RKO (cell line): Measurements from ENCODE around the gene WDR93.
"Not testable (repeated sequence)": the region's sequence is repeated elsewhere in the genome, so short reads cannot be mapped to it uniquely, and the experiment has no call there.

Experiments
- DNase-seq: peaks from one replicate; pipeline ENCODE4 v3.0.0-alpha.2; 2016; ENCODE audit warnings: low spot score

WDR93 gene

DNA sequence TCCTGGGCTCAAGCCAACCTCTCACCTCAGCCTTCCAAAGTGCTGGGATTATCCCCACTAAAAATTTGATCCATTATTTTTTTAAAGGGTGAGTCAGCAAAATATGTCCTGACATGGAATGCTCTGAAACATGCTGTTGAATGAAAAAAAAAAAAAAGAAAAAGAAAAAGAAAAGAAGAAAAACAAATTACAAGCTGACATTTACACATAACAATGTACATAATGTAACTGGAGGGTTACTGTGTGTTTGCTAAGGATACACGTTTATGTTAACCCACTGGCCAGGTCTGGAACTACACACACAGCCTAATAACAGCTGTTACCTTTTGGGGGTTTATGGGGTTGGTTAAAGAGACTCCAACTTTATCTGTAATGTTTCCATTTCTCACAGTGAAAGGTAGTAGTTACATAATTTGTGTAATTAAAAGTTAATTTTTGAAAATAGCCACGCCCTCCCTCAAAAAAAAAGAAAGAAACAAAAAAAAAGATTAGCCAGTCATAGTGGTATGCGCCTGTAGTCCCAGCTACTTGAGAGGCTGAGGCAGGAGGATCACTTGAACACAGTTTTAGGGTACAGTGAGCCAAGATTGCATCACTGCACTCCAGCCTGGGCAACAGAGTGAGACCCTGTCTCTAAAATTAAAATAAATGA lies 82.4 kb downstream of the WDR93 start:
- no peak for DNase-seq

DNA sequence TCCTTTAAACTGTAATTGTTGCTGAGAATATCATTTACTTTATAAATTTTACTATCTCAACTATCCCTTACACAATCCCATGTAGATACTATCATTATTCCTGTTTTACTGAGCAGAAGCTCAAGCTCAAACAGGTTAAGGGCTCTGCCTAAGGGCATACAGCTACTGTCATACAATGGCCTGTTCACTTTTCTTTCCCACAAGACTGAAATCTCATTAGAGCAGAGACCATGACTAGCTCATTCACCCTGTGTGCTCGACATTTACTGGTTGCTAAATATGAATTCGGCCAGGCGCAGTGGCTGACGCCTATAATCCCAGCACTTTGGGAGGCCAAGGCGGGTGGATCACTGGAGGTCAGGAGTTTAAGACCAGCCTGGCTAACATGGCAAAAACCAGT lies 83.9 kb downstream of the WDR93 start:
- no peak for DNase-seq

DNA sequence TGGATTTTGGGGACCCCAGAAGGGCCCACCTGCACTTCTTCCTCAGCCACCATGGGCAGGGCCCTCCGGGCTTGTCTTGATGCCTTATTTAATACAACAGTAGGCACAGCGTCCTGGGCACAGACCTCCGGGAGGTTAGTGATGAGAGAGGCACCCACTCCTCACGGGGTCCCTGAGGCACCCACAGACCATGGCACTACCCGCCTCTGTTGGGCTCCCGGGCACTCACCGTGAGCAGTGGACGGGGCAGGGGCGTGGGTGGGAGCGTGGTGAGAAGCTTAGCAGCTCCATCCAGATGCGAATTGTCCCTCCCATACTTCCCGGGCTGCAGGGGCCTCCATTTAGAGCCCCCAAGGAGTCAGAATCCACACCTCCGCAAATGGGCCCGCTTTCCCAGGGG lies 85.2 kb downstream of the WDR93 start:
- no peak for DNase-seq

DNA sequence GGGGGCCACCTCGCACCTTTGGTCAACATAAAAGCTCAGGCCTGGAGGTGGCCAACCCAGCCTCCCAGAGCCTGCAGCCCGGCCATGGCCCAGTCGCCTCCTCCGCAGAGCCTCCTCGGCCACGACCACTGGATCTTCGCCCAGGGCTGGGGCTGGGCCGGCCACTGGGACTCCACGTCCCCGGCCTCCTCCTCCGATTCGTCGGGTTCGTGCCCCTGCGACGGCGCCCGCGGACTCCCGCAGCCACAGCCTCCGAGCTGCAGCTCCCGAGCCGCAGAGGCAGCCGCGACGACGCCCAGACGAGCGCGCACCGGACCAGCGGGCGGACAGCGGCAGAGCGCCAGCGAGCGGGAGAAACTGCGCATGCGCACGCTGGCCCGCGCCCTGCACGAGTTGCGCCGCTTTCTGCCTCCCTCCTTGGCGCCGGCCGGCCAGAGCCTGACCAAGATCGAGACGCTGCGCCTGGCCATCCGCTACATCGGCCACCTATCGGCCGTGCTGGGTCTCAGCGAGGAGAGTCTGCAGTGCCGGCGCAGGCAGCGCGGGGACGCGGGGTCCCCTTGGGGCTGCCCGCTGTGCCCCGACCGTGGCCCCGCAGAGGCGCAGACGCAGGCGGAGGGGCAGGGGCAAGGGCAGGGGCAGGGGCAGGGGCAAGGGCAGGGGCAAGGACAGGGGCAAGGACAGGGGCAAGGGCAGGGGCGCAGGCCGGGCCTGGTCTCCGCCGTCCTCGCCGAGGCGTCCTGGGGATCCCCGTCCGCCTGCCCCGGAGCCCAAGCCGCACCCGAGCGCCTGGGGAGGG lies 85.9 kb downstream of the WDR93 start, which contains the start of gene MESP2:
TSS of gene MESP2 (plus strand) at position 59 of the 799 bp plus-strand sequence. CDS start at position 85, 26 bp downstream.
- DNase-seq = peak; percentile 53

DNA sequence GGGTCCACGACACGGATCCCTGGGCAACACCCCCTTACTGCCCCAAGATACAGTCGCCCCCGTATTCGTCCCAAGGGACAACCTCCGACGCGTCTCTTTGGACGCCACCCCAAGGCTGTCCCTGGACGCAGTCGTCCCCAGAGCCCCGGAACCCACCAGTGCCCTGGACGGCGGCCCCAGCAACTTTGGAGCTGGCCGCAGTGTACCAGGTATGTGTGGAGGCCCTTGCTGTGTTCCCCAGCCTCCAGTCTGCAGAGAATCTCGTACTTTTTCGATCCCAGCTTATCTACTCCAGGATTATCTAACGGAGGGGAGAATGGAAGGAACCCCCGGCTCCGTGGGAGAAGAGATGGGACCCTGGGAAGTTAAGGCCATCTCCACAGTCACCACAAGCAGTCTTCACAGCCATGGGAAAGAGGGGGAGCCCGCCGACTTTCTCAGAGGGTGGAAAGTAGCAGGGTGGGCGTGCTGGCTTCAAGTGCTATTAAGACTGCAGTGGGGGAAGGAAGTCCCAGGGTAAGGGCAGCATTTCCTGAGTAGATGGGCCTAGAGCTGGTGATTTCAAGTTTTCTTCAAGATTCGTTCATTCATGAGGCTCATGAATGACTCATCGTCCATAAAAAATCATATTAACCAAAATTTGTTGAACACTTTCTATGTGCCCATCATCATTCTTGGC lies 86.6 kb downstream of the WDR93 start:
- DNase-seq = no peak

DNA sequence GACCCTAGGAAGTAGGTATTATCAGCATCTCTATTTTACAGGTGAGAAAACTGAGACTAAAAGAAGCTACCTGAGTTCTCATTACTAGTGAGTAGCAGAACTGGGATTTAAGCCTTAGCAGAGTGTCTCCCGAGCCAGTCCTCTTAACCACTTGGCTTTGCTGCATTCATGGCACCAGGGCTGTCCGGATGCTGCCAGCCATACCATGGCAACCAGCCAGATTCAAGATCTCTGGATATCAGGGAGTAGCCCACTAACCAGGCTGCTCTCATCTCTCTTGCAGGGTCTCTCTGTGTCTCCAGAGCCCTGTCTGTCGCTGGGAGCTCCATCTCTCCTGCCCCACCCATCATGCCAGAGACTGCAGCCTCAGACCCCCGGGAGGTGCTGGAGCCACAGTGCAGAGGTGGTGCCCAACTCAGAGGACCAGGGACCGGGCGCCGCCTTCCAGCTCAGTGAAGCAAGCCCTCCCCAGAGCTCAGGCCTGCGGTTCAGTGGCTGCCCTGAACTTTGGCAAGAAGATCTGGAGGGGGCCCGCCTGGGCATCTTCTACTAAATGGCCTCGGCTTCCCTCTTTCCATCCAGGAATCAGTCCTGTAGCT lies 87.3 kb downstream of the WDR93 start:
- no peak for DNase-seq

DNA sequence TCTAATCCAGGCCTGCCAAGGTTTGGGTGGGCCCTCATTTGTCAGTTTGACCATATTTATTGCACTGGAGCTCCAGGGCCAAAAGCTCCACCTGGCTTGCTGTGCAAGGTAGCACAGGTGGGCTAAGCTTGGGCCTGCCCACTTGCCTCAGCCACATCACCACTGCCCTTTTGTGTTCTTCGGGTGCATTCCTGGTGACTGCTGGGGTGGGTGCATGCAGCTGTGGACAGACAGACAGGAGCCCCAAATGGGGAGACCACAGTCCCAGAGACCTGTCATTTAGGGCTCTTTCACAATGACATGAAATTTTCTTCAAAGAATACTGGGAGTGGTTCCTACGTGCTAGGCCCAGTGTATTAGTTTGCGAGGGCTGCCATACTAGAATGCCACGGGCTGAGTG lies 88.2 kb downstream of the WDR93 start:
- no peak for DNase-seq

DNA sequence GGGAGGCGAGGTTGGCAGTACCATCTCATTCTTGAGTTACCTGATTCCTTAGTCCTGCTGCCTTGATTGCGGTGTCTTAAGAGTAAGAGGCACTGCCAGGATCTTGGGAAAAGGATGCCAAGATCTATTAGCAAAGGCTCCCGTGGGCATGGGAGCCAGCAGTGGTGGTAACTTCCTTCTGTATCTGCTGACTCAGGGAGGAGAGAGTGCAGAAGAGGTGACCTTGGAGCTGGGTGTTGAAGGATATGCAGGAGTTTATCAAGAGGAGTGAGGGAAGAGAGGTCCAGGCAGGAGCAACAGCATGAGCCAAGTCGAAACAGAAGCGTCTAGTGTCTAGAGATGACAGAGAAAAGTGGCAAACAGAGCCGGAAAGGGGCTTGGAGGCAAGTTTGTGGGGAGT lies 90.0 kb downstream of the WDR93 start:
- no peak for DNase-seq

DNA sequence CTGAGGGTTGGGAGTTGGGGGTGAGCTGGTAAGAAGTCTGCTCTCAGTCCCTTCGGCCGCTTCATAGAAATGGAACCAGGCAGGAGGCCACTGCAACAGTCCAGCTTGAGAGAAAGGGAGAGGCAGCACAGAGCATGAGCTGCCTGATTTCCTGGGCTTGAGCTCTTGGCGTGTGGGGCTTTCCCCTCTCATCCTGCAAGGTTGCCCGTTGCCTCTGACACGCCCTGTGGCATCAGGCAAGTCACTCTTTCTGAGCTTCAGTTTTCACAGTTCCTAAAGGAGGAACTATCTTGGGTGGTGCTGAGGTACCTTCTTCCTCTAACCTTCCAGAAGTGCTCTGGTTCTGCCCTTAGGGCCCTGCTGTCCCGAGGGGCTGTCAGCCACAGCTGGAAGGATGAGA lies 90.4 kb downstream of the WDR93 start:
- no peak for DNase-seq

DNA sequence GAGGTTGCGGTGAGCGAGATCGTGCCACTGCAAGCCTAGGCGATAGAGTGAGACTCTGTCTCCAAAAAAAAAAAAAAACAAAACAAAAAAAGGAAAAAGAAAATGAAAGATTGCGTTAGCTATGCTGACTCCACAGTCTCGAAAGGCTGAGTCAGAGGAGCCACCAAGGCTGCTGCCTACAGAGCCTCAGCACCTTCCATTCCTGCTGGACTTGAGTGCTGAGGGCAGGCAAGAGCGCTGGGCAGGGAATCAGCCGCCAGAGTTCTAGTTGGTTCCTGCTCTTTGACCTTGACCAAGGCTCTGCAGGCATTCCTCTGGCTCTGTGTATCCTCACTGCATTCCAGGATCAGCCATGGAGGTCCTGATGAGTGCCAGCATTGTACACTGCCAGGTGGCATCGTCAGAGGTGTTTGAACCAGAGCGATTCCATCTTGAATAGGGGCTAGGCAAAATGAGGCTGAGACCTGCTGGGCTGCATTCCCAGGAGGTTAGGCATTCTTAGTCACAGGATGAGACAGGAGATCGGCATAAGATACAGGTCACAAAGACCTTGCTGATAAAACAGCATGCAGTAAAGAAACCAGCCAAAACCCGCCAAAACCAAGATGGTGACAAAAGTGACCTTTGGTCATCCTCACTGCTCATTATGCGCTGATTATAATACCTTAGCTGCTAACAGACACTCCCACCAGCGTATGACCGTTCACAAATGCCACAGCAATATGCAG lies 91.4 kb downstream of the WDR93 start:
- peak; percentile 62 for DNase-seq

DNA sequence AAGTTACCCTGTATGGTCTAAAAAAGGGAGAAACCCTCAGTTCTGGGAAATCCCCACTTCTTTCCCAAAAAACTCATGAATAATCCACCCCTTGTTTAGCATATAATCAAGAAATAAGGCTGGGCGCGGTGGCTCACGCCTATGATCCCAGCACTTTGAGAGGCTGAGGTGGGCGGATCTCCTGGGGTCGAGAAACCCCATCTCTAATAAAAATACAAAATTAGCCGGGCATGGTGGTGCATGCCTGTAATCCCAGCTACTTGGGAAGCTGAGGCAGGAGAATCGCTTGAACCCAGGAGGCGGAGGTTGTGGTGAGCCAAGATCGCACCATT lies 92.0 kb downstream of the WDR93 start:
- not testable (repeated sequence) for DNase-seq

DNA sequence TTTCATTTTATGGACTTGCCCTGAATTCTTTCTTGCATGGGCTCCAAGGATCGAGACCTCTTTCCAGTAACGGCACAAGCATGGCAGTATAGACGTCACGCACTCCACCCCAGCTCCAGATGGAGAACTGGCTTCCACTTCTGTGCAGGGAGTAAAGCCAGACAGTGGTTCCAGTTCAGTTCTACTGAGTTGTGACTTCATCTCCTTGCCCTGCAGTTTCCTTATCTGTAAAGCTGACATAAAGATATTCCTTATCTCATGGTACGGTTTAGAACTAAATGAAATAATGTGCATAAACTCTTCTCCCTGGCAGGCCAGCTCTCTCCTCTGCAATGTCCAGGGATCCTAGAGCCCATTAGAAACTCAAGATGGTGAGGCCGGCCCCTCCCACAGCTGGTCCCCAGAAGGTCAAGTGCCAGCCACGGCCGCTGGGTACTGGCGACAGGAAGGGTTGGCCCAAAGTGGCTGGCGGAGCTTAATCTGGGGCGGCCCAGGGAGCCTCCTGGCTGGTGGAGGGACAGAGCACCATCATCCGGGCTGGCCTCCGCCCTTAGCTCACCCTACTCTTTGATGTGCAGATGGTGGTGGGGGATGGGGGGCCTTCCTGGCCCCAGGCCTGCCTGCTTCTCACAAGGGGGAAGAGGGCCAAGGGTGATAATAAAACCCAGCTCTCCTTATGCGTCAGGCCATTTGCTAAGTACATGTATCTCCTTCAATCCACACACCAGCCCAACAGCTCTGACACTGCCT lies 92.7 kb downstream of the WDR93 start:
- DNase-seq = no peak

DNA sequence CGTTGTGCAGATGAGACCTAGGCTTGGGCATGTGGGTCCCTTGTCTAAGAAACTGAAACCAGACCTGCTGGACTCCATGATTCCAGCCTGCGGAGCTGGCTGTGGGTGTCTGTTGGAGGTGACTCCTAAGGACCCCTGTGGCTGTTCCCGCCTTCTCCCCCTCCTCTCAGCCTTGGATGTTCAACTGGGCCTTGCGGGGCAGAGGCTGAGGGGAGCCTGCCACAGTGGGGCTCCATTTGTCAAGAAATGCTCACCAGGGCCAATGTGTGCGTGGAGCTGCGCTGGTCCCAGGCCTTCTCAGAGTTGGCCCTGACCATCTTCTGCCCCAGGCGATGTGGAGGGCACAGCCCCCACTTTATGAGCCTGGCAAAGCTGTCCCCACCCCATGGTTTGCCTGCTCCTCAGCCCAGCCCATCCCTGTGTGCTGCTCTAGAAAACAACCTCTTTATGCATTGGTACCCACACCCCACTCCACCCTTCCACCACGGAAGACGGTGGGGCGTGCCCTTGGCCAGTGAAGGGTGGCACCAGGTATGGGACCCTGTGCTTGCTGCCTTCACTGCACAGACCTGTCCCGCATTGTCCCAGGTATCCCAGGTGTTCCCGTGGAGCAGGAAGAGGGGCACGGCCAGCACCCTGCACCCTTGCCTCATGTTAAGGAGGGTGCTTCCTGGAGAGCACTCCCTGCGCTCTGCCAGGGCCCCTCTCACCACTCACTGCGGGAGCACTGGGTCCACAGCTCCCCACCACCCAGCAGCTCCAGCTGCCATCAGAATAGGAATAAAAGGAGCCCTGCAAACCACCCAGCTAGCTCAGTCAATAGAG lies 93.5 kb downstream of the WDR93 start:
- DNase-seq = no peak

DNA sequence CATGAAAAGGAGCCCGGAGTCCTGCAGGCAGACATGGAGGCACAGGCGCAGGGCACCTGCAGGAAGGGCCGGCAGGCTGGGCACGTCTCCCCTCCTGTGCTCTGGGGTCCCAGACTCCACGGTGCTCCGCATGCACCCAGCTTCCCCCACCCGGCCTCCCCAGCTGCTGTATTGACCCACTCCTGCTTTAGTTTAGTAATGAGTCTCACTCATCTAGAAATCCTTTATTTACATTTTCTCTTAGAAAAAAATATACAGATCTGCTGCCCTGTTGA lies 94.0 kb downstream of the WDR93 start:
- no peak for DNase-seq

DNA sequence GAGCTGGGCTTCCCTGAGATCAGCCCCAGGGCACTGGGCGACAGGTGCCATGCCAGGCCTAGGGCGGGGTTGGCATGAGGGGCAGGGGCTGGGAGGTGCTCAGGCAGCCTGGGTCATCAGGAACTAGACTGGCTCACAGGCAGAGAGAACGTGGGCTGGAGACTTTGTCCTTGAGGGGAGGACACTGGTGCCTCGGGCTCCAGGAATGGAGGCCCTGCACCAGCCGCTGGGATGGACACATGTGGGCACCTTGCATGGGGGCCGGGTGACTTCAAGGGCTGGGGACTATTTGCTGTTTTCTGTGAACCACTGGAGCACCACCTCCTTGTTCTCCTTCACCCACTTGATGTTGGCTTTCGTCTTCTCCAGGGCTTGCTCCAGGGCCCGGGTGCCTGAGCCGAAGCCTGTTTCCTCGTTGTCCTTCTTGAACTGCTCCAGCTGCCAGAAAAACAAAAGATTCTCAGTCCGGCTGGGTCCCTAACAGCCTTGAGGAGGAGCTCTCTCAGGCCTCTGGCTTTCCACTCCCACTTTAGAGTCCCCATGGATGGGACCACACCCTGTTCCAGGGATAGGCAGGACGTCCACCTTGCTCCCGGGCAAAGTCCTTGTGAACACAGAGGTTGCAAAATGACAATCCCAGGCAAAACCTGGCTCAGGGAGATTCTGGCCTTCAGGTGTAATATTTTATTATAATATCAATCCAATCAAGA lies 94.6 kb downstream of the WDR93 start:
- no peak for DNase-seq

DNA sequence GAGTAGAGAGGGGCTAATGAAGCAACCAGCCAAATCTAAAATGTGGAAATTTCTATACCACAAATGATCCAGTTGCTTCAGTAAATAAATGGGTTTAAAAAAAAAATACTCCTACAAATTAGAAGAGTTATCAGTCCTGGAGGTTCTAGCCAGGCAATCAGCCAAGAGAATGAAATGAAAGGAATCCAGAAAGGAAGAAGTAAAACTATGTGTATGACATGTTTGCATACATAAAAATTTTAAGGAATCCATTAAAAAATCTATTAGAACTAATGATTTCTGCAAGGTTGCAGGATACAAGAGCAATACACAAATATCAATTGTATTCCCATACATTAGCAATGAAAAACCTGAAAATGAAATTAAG lies 95.1 kb downstream of the WDR93 start:
- no peak for DNase-seq

DNA sequence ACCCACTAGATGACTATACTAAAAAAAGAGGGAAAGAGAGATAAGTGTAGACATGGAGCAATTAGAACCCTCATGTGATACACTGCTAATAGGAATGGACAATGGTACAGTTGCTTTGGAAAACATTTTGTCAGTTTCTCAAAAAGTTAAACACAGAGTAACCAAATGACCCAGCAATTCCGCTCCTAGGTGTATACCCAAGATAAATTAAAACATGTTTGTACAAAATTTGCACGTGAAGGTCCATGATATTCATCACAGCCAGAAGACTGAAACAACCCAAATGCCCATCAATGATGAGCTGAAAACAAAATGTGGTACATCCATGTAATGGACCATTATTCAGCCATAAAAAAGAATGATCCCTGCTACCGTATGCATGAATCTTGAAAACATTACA lies 97.3 kb downstream of the WDR93 start:
- DNase-seq = no peak

DNA sequence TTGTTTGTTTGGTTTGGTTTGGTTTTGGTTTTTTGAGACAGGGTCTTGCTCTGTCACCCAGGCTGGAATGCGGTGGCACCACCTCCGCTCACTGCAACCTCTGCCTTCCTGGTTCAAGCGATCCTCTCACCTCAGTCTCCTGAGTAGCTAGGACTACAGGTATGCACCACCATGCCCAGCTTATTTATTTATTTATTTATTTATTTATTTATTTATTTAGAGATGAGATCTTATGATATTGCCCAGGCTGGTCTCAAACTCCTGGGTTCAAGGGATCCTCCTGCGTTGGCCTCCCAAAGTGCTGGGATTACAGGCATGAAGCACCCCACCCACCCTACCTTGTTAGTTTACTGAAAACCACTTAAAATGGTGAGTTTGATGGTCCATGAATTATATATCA lies 98.0 kb downstream of the WDR93 start:
- DNase-seq = not testable (repeated sequence)

DNA sequence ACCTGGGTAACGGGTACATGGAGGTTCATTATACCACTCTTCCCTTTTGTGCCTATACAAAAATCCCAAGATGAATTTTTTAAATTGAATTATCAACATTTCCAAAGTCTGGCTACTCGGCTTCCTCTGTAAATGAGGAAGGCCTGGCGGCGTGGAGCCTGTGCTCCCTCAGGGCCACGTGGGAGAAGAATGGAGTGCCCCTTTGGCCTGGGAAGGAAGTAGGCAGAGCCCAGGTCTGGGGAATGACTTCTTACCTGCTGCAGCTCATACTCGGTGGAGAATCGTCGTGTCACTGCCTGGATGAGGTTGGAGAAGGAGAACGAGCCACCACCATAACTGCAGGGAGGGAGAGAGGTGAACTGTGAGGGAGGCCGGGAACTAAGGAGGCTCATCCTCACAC lies 99.6 kb downstream of the WDR93 start:
- DNase-seq = no peak

DNA sequence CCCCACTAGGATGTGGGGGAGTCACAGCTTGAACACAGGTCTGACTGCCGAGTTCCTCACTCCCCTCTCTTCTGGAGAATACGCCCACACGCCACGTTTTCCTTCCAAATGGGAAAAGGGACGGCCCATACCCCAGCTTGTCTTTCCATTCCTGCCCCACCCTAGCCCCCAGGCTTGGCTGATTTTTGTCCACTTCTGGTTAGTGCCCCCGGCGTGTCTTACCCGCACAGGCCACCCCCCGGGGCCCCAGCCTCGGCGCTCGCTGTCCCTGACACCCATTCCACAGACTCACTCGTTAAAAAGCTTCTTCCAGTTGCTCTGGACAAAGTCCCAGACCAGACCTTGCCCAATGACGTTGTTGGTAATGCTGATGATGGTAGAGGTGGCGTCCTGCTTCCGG lies 100.0 kb downstream of the WDR93 start:
- no peak for DNase-seq
